Transverse colon (tissue), 3 donors: ENCODE results near the gene IGF2BP3.

ENCODE experiments used
- POLR2A ChIP-seq: fragments of 450-650 bp; IDR thresholded peaks from one replicate; pipeline ENCODE4 v1.6.1; 2016; ENCODE audit warnings: antibody characterized with exemption, mild to moderate bottlenecking, moderate library complexity
- POLR2AphosphoS5 ChIP-seq, 3 donors: sonication (generic); formaldehyde crosslinking; IDR thresholded peaks; one replicate each; pipeline ENCODE4 v1.6.1; 2016; ENCODE audit warnings: antibody characterized with exemption in 3 of 3

DNA sequence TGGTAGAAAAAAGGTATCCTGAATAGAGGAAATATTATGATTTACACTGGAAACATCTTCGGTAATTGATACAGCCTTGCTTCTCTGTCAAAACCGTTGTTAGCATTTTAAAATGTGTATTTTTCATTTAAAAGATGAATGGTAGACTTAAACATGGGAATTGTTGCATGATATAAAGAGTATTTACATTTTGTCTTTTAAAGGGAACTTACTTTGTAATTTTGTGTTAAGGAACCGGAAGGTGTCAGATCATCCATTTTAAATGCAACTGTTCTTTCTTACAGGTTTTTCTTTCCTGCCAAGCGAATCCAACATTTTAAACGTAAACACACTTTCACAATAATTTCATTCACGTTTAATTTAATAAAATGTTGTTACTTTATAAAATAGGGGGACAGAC, 1.8 kb upstream of the IGF2BP3 start:
- TF ChIP-seq POLR2AphosphoS5 (IDR thresholded peaks at IDR 0.05) (peak in 2 of 3 donors; percentile 3 to 26), POLR2A (no peak)
